ENCODE data around the gene TRIM63.

TRIM63 gene

DNA sequence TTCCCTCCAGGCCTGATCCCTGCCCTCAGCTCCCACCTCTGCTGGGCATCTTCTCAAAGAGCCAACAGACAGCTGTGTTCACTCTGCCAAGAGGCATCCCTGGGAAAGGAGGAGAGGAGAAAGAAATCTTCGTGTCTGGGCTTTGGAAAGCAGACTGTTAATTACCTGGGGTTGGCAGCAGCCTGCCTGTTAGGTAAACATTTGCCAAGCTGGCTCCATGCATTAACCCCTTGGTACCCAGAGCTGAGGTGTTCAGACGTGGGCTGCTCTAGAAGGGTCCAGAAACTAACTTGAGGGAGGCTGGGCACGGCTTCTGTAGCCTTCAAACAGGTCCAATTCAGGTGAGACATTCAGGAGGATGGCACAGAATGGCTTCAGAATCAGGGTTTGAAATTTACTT lies 54.6 kb downstream of the TRIM63 start:
- DNase-seq, result no peak

DNA sequence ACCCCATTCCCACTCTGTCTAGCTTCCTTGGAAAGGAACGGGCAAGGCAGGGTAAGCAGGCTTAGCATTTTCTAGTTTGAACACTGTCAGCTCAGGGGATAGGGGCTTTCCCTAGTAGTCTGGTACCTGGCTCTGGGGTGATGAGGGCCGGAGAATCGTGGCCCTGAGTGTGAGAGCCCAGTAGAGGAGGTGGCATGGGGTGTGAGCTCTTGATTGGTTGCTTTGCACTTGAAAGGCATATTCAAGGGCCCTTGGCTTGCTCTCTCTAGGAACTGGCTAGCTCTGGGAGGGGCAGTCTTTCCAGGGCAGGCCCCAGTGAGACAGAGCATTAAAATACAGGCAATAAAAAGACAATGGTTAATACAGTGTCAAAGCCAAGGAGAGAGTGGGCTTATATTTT lies 56.6 kb downstream of the TRIM63 start:
- DNase-seq, result peak; percentile 9

DNA sequence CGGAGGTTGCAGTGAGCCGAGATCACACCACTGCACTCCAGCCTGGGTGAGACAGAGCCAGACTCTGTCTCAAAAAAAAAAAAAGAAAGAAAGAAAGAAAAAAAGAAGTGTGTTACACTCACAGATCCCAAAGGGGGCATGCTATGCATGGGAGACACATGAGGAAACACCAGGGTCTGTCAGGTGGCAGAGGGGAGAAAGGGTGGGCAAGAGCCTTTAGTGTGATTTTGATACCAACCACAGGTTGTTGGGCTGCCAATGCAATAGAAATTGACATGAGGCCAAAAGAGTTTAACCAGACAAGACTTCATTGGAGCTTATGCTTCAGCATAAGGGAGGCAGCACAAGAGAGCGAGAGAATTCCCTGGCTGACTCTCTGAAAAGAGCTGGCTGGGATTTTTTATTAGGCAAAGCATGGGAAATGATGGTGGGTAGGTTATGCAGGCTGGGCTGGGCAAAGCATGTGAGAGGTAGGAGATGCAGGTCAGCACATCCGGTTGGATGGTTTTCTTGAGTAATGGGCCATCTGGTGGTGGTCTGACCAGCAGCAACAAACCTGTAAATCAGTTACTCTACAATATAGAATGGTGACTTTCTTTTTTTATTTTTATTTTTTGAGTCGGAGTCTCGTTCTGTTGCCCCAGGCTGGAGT lies 57.5 kb downstream of the TRIM63 start:
- no peak for DNase-seq

GRCh38 chr1:26006710-26007109 lies 60.7 kb downstream of the TRIM63 start:
- DNase-seq, result no peak

GRCh38 chr1:26005434-26006105 lies 61.9 kb downstream of the TRIM63 start:
- DNase-seq, result no peak

GRCh38 chr1:26003756-26004155 lies 63.7 kb downstream of the TRIM63 start:
- DNase-seq, result no peak

GRCh38 chr1:26003262-26003661 lies 64.2 kb downstream of the TRIM63 start:
- DNase-seq, result no peak
